OCI-M1 (cell line): ENCODE results near the gene SYNE1.
A peak's percentile ranks its signal among the peaks of the same experiment; 100 is the strongest.

ENCODE experiments used
- DNase-seq: peaks from one replicate; lab custom pipeline; 2025; lab: John Stamatoyannopoulos, UW

SYNE1 gene

GRCh38 chr6:152184573-152184916, 452.6 kb downstream of the SYNE1 start:
- no peak for DNase-seq

GRCh38 chr6:152180601-152181000, 456.6 kb downstream of the SYNE1 start:
- DNase-seq, result no peak

- no peak for DNase-seq
Observed at GRCh38 chr6:152176268-152176667, 460.9 kb downstream of the SYNE1 start.

- no peak for DNase-seq
Observed at GRCh38 chr6:152173957-152174356, 463.2 kb downstream of the SYNE1 start.

GRCh38 chr6:152173321-152173720, 463.8 kb downstream of the SYNE1 start:
- DNase-seq, result no peak

GRCh38 chr6:152170702-152171667, 466.2 kb downstream of the SYNE1 start:
- DNase-seq, result peak; percentile 64

- no peak for DNase-seq
Observed at GRCh38 chr6:152170313-152170701, 466.9 kb downstream of the SYNE1 start.

GRCh38 chr6:152167641-152168603, 469.2 kb downstream of the SYNE1 start:
- no peak for DNase-seq

- no peak for DNase-seq
Observed at GRCh38 chr6:152166897-152167296, 470.3 kb downstream of the SYNE1 start.

GRCh38 chr6:152166497-152166896, 470.7 kb downstream of the SYNE1 start:
- no peak for DNase-seq

GRCh38 chr6:152164957-152165356, 472.2 kb downstream of the SYNE1 start:
- no peak for DNase-seq

- no peak for DNase-seq
Observed at GRCh38 chr6:152161501-152161900, 475.7 kb downstream of the SYNE1 start.

GRCh38 chr6:152160346-152160745, 476.8 kb downstream of the SYNE1 start:
- DNase-seq, result no peak

- DNase-seq, result no peak
Observed at GRCh38 chr6:152155792-152156191, 481.4 kb downstream of the SYNE1 start.

- no peak for DNase-seq
Observed at GRCh38 chr6:152154559-152155356, 482.4 kb downstream of the SYNE1 start.

GRCh38 chr6:152151920-152152319, 485.2 kb downstream of the SYNE1 start:
- DNase-seq, result no peak

- no peak for DNase-seq
Observed at GRCh38 chr6:152150196-152150595, 487.0 kb downstream of the SYNE1 start.

- DNase-seq, result no peak
Observed at GRCh38 chr6:152148412-152148811, 488.8 kb downstream of the SYNE1 start.

GRCh38 chr6:152147269-152147668, 489.9 kb downstream of the SYNE1 start:
- no peak for DNase-seq

GRCh38 chr6:152146385-152146784, 490.8 kb downstream of the SYNE1 start:
- no peak for DNase-seq

- no peak for DNase-seq
Observed at GRCh38 chr6:152143359-152143758, 493.8 kb downstream of the SYNE1 start.

GRCh38 chr6:152142105-152142504, 495.1 kb downstream of the SYNE1 start:
- no peak for DNase-seq
